KOPT-K1 (cell line): ENCODE results near the gene AOAH.

Source experiments
- H3K27ac ChIP-seq: fragments of 200-600 bp; sonication (generic); 2 replicates; pipeline ENCODE4 v1.5.1; 2016; ENCODE audit warnings: antibody characterized with exemption, mild to moderate bottlenecking, low read depth, low read length; ENCODE audit not compliant: poor library complexity, severe bottlenecking
- H3K36me3 ChIP-seq: fragments of 200-600 bp; sonication (generic); 2 replicates; pipeline ENCODE4 v1.5.1; 2017; ENCODE audit warnings: antibody characterized with exemption, mild to moderate bottlenecking, low read length, moderate library complexity; ENCODE audit not compliant: insufficient read depth
- H3K9me3 ChIP-seq: fragments of 200-600 bp; sonication (generic); 2 replicates; pipeline ENCODE4 v1.5.1; 2017; ENCODE audit warnings: antibody characterized with exemption, low read length, mild to moderate bottlenecking; ENCODE audit not compliant: insufficient read depth, poor library complexity, severe bottlenecking

AOAH gene

DNA sequence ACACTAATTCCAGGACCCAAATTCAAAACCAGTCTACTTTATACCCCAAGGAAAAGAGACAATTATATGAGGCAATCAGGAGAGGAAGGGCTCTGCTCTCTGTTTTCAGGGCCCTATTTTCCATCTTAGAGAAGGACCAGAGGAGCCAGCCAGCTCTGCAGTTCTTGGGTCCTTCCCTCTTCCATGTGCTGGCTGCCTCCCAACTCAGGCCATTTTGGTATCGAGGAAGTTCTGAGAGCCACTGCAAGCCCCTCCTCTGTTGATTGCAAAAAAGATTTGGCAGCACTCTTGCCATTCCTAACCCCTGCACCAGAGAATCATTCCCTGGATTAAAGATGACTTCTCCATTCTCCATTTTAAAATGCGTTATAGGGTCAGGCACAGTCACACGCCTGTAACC is 151.2 kb downstream of the AOAH start:
- Histone ChIP-seq H3K27ac (no peak overlapping the region), H3K36me3 (no peaks in the 10 kb centered on the region), H3K9me3 (peaks cover 8% of the 10 kb centered on the region)

GRCh38 chr7:36571190-36571560 is 153.1 kb downstream of the AOAH start:
- Histone ChIP-seq H3K9me3 (no peaks in the 10 kb centered on the region), H3K27ac (peak overlapping the region; percentile 74), H3K36me3 (no peaks in the 10 kb centered on the region)

- no peaks in the 10 kb centered on the region for H3K36me3 ChIP-seq
- H3K9me3 ChIP-seq, result no peaks in the 10 kb centered on the region
- H3K27ac ChIP-seq, result peak overlapping the region; percentile 74
These were observed 153.6 kb downstream of the AOAH start for GRCh38 chr7:36570528-36571189.

DNA sequence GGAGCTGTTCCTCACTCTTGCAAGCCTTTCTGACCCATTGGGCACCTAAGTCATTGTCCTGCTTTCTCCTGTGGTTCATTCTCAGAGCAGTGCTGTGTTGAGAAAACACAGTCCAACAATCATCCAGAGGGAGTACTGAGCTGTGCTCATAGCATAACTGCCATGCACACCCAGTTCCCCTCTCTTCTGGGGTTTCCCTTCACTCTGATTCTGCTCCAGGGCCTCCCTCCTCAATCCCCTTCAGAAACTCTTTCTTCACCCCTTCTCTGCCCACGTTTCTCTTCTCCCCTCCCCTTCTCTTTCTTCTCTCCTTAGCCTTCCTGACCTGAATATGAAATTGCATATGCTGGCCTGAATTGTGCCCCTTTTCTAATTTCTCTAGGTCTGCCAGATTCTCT is 155.8 kb downstream of the AOAH start:
- H3K9me3 ChIP-seq, result no peaks in the 10 kb centered on the region
- peak overlapping the region; percentile 30 for H3K27ac ChIP-seq
- H3K36me3 ChIP-seq, result no peaks in the 10 kb centered on the region

DNA sequence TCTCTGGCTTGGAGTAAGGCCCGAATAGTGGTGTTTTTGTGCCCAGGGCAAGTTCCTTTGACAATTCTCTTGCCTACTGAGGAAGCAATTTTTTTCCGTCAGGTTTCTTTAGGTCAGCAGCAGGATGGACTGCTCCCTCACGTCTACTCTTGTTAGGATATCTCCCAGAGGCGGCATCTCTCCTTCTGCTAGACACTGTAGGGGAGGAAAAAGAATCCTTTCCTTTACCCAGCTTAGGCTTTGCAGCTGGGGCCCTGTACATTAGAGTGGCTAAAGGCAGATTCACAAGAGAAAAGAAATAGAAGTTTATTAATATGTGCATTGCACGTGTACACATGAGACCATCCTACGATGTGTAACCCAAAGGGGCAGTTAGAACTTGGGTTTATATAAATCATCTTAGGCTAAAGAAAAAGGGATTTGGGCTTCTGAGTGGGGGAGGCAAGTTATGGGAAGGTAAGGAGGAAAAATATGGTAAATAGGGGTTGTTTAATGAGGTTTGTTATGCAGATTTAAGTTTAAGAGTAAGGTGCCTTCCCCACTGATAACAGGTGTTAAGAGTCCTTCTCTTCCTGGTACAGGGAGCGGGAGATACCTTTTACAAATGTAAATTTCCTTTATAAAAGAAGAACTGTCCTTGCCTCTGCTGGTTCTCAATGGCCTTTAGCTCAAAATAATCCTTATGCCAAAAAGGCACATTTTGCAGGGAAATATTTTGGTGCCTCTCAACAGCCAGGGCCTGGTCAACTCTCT is 156.4 kb downstream of the AOAH start:
- Histone ChIP-seq H3K9me3 (no peaks in the 10 kb centered on the region), H3K27ac (peak overlapping the region; percentile 30)

DNA sequence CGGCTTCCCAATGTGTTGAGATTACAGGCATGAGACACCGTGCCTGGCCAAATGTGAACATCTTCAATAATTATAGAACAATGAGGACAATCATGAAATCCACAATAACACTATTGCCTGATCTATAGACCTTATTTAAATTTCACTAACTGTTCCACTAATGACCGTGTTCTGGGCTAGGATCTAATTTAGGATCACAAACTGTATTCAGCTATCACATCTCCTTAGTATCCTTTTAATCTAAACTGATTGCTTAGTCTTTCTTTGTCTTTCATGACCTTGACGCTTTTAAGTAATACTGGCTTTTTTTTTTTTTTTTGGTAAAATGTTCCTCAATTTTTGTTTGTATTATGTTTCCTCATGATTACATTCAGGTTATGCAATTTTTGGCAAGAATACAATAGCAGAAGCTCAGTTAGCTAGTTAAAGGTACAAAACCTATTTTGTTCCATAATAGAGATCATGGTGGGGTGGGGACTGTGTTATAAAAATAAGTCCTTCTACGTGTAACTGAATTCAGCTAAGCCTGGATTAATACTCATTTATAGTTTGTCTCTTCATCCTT is 158.4 kb downstream of the AOAH start:
- H3K27ac ChIP-seq, result no peak overlapping the region
- H3K36me3 ChIP-seq, result no peaks in the 10 kb centered on the region
- no peaks in the 10 kb centered on the region for H3K9me3 ChIP-seq

More for the DNA sequence above, 156.4 kb downstream of the AOAH start:
- no peaks in the 10 kb centered on the region for H3K36me3 ChIP-seq

DNA sequence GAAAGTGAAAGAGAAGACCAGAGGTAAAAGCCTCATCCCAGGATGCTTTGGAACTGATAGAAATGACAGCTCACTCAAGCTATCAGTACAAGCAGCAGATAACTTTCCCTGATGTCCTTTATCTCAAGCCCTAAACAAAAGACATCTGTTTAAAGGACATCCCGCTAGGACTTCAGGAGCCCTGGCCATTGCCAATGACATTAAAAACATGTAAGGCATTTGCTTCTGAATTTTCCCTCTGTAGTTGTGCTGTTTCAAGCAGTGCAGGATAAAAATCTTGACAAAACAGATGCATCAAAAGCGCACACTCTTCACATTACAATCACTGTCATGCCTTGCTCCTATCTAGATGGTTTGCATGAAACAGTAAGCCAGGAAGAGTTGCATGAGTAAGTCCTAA is 159.8 kb downstream of the AOAH start:
- no peaks in the 10 kb centered on the region for H3K9me3 ChIP-seq
- no peaks in the 10 kb centered on the region for H3K36me3 ChIP-seq
- H3K27ac ChIP-seq, result no peak overlapping the region

GRCh38 chr7:36563706-36564327 is 160.5 kb downstream of the AOAH start:
- H3K27ac ChIP-seq, result no peak overlapping the region
- no peaks in the 10 kb centered on the region for H3K9me3 ChIP-seq
- H3K36me3 ChIP-seq, result no peaks in the 10 kb centered on the region

DNA sequence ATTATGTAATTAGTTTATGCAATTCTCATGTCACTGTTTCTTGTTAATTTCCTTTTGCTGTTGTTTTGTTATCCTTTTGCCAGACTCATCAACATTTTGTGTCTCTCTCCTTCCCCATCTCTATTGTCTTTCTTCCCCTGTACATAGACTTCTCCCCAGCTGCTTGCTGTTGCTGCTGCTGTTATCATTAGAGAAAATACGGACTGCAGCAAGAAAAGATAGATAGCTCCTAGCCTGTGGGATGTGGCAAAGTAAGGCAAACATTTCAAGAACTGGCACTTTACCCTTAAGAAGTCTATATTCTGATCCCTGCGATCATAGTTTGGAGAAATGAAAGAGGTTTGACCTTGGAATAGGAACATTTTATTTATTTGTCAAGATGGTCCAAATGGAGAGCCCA is 162.2 kb downstream of the AOAH start:
- Histone ChIP-seq H3K36me3 (no peaks in the 10 kb centered on the region), H3K9me3 (no peaks in the 10 kb centered on the region), H3K27ac (no peak overlapping the region)

DNA sequence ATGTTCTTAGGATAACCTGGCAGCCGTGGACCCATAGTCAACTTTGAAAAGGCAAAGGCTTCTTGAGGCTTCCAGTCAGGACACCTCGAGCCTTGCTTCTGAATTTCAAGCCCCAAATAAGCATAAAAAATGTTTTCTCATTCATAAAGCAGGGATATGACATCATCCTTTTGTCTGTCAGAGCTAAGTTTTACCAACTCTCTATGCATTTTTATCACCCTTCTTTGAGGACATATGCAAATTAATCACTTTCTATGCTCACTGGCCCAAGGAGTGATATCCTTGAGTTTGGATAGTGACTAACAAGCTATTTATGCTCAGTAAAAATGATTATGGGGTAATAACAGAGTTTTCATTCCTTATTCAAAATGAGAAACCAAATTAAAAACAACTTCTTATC is 175.3 kb downstream of the AOAH start:
- no peaks in the 10 kb centered on the region for H3K36me3 ChIP-seq
- no peak overlapping the region for H3K27ac ChIP-seq
- H3K9me3 ChIP-seq, result no peaks in the 10 kb centered on the region

DNA sequence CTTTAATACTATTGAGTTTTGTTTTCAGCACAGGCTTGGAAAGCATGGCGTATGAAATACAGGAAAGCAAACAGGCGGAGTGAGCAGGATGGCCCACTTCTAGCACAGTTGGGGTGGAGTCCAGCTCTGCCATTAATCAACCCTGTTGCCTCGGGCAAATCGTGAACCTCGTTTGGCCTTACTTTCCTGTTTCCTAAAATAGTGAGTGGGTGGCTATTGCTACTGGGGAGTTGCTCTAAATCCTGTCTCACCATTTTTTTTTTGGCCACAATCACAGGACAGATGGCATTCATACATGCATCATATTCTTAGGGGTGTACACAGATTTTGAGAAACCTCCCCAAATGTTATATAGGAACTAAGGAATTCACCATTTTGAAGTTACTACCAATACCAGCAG is 176.9 kb downstream of the AOAH start:
- H3K36me3 ChIP-seq, result no peaks in the 10 kb centered on the region
- no peak overlapping the region for H3K27ac ChIP-seq

DNA sequence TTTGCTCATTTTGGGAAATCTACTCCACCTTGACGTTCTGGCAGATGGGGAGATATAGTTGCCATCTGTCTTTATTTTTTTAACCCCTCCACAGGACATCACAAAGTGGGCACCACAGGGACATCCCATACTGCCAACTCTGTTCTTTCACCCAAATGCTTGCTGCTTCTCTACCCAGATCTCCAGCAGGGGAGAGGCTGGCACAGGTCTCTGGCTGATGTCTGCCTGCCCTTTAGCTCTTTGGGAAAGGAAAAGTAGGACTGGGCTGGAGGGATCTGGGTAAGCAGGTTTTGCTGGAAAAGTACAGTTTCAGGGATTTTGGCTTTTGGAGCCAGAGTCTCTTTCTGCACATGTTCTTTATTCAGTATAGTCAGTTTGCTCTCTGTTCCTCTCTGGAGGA is 178.0 kb downstream of the AOAH start:
- H3K27ac ChIP-seq, result no peak overlapping the region
- no peaks in the 10 kb centered on the region for H3K36me3 ChIP-seq
- H3K9me3 ChIP-seq, result no peaks in the 10 kb centered on the region

More for the DNA sequence above, 176.9 kb downstream of the AOAH start:
- no peaks in the 10 kb centered on the region for H3K9me3 ChIP-seq

DNA sequence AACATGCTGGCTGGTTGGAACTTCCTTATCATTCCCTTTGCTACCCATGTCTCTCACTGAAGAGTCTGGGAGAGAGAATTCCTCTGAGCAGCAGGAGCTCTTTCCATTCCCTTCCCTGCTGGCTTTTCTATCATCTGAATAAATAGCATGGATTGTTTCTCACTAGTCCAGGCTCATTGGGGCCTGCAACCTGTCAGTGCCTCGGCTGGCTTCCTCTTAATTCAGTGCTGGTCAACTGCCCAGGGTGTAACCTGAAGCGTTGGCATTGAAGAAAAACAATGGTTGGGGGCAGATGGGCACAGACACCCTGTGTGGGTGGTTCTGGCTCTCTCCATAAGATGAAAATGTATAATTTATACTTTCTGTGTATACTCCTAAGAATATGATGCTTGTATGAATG is 179.0 kb downstream of the AOAH start:
- H3K36me3 ChIP-seq, result no peaks in the 10 kb centered on the region
- H3K27ac ChIP-seq, result no peak overlapping the region
- H3K9me3 ChIP-seq, result no peaks in the 10 kb centered on the region

DNA sequence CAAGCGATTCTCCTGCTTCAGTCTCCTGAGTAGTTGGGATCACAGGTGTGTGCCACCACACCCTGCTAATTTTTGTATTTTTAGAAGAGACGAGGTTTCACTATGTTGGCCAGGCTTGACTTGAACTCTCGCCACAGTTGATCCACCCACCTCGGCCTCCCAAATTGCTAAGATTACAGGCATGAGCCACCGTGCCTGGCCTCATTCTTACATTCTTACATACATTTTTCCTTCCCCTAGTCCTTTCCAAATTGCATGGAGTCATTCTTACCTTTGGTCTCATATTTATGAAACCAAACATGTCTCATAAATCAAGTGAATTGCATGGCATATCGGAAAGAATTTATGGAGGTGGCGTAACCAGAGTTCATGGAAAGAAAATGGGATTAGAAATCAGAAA is 186.2 kb downstream of the AOAH start:
- no peaks in the 10 kb centered on the region for H3K9me3 ChIP-seq
- no peak overlapping the region for H3K27ac ChIP-seq
- no peaks in the 10 kb centered on the region for H3K36me3 ChIP-seq

DNA sequence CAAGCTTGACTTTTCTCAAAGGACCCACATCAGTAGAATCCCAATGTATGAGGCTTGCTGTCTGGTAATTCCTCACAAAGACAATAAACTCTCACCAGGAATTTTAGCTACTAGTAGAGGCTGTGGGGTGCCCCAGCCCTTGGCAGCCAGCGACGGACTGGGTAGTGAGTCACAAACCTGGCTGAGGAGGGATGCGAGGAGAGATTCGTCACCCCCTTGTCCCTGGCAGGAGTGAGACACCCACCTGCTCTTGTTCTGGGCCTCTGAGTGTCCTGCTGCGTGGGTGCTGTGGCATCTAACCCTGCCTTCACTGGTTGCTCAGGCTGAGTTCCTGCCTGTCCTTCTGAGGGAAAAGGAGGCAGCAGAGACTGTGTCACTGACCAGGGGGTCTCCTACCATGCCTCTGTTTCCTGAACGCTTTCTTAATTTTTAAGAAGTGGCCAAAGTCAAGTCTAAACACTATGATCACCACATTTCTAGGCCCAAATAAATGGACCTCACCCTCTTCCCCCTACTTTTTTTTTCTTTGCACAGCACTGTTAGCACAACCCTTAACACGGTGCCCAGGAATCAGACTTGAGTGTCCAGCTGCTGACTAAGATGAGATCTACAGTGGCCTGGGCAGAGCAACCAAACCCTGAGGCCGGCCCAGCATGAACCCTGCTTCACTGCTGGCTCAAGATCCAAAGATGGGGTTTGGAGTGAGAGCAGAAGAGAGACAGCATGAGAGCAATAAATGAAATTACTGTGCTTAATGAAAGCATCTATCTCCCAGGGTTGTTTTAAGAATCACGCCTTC is 188.2 kb downstream of the AOAH start:
- no peaks in the 10 kb centered on the region for H3K36me3 ChIP-seq
- H3K27ac ChIP-seq, result no peak overlapping the region
- H3K9me3 ChIP-seq, result no peaks in the 10 kb centered on the region
